ENCODE measurements around the gene KCNQ1. TPM values are rescaled to one million over a fixed set of nuclear protein-coding genes. Genes with fewer than 3 reads are reported as not detected.

KCNQ1 gene
- total RNA-seq, 2 experiments from 2014 or later = 20.4 to 26.0 TPM

DNA sequence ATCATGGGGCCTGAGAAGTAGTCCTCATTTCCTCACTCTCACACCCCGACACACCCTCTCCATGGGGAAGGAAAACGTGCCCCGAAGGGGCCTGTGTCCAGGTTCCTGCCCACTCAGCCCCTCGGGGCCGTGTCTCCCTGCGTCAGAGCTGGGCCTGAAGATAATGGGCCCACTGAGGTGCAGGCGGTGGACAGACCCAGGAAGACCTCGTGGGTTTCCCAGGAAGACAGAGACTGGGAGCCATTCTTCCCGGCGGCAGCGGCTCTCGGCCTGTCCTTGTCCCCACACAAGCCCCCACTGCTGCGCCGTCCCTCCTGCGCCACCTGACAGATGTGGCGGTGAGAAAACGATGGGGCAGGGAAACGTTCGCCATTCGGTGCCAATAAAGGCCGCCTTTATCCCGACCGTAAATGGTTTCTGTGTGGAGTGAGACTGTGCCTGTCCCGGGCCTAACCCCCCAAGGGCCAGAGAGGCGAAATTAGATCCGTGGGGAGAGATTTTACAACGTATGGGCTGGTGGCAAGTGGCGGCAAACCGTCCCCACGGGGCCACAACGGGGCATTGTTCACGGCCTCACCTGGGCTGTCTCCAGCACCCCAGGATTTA, 351.8 kb downstream of the KCNQ1 start:
- H3K36me3 Mint-ChIP-seq (ENCODE audit: low read depth) = no peaks in the 10 kb centered on the region
- H3K9me3 Mint-ChIP-seq (ENCODE audit: insufficient read depth) = no peaks in the 10 kb centered on the region
- ChIA-PET CTCF (no interaction called here), POLR2A (no interaction called here)
- peaks cover 2% of the 10 kb centered on the region for H3K4me1 Mint-ChIP-seq (ENCODE audit: low read depth)
- ATAC-seq (no peak), DNase-seq (no peak)
- H3K27me3 Mint-ChIP-seq (ENCODE audit: low read depth) = no peaks in the 10 kb centered on the region
- H3K27ac Mint-ChIP-seq = no peak overlapping the region
- no peak overlapping the region for H3K4me3 Mint-ChIP-seq

GRCh38 chr11:2797121-2797711, 352.4 kb downstream of the KCNQ1 start:
- no peaks in the 10 kb centered on the region for H3K36me3 Mint-ChIP-seq (ENCODE audit: low read depth)
- CTCF ChIA-PET = no interaction called here
- H3K27me3 Mint-ChIP-seq (ENCODE audit: low read depth) = no peaks in the 10 kb centered on the region

DNA sequence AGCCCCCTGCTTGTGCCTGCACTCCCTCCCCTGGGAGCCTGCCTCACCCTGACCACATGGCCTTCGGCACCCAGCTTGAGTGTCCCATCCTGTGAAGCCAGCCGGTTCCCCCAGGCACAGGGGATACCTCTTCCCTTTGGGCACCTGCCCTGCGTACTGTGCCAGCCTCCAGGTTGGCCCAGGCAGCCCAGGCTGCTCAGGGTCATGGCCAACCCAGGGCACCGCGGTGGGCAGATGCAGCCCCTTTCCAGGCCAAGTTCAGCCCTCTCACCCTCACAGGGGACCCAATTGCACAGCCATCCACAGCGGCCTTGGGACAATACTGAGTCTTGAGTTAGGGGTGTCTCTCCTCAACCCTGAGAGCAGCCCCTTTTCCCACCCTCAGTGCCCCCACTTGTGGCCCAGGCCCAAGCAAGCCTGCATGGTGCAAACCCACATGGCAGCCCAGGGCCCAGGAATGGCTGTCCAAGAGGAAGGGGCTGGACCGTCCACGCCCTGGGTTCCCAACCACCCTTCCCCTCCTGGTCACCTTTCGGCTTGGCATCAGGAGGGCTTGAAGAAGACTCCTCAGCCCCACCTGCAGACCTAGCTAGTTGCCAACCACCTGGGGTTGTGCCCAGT, 353.0 kb downstream of the KCNQ1 start:
- ChIA-PET CTCF (no interaction called here), POLR2A (no interaction called here)
- Mint-ChIP-seq H3K27ac (no peak overlapping the region), H3K4me3 (no peak overlapping the region), H3K27me3 (ENCODE audit: low read depth) (no peaks in the 10 kb centered on the region), H3K9me3 (ENCODE audit: insufficient read depth) (no peaks in the 10 kb centered on the region), H3K4me1 (ENCODE audit: low read depth) (no peaks in the 10 kb centered on the region), H3K36me3 (ENCODE audit: low read depth) (no peaks in the 10 kb centered on the region)
- ATAC-seq (no peak), DNase-seq (no peak)

More at GRCh38 chr11:2797121-2797711, 352.4 kb downstream of the KCNQ1 start:
- DNase-seq = no peak
- no peak for ATAC-seq
- no peak overlapping the region for H3K27ac Mint-ChIP-seq
- H3K9me3 Mint-ChIP-seq (ENCODE audit: insufficient read depth) = no peaks in the 10 kb centered on the region
- no peak overlapping the region for H3K4me3 Mint-ChIP-seq
- POLR2A ChIA-PET = no interaction called here
- no peaks in the 10 kb centered on the region for H3K4me1 Mint-ChIP-seq (ENCODE audit: low read depth)

GRCh38 chr11:2798951-2799761, 354.3 kb downstream of the KCNQ1 start:
- Mint-ChIP-seq H3K4me1 (ENCODE audit: low read depth) (no peaks in the 10 kb centered on the region), H3K27ac (no peak overlapping the region), H3K27me3 (ENCODE audit: low read depth) (no peaks in the 10 kb centered on the region), H3K36me3 (ENCODE audit: low read depth) (no peaks in the 10 kb centered on the region), H3K9me3 (ENCODE audit: insufficient read depth) (no peaks in the 10 kb centered on the region), H3K4me3 (no peak overlapping the region)
- POLR2A ChIA-PET = no interaction called here
- CTCF ChIA-PET = no interaction called here
- no peak for DNase-seq
- no peak for ATAC-seq

DNA sequence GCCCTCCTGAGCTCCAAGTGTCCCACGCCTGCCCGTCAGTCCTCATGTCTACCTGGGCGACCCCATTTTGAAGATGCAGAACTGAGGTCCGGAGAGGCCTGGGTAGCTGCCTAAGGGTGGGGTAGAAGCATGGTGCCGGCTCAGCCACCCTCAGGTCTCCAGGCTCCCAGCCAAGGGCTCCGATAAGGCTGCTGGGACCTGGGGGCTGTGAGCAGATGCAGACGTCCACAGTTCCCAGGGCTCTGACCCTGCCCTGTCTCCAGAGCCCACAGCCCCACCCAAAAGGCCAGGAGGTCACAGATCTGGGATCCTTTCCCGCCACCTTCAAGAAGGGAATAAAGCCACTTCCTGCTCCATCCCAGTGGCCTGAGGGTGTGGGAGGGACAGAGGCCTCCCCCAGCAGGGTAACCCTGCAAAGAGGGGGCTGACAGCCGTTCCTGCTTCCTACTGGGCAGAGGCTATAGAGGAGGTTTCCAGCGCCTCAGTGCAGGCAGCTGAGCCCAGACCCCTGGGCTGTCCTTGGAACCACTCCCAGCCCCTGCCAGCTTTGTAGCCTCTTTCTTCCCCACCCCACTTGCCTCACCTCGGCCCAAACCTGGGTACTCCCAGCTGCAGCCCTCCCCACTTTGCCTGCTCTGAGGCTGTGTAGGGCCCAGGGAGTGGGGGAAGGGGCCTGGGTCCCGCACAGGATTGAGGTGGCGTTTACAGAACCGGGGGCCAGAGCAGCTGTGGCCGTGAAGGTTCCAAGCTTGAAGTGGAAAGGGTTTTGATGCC, 355.3 kb downstream of the KCNQ1 start:
- Mint-ChIP-seq H3K36me3 (ENCODE audit: low read depth) (no peaks in the 10 kb centered on the region), H3K4me3 (no peak overlapping the region), H3K27me3 (ENCODE audit: low read depth) (no peaks in the 10 kb centered on the region), H3K4me1 (ENCODE audit: low read depth) (no peaks in the 10 kb centered on the region), H3K9me3 (ENCODE audit: insufficient read depth) (no peaks in the 10 kb centered on the region), H3K27ac (no peak overlapping the region)
- POLR2A ChIA-PET = no interaction called here
- CTCF ChIA-PET = no interaction called here
- no peak for ATAC-seq
- DNase-seq = no peak

DNA sequence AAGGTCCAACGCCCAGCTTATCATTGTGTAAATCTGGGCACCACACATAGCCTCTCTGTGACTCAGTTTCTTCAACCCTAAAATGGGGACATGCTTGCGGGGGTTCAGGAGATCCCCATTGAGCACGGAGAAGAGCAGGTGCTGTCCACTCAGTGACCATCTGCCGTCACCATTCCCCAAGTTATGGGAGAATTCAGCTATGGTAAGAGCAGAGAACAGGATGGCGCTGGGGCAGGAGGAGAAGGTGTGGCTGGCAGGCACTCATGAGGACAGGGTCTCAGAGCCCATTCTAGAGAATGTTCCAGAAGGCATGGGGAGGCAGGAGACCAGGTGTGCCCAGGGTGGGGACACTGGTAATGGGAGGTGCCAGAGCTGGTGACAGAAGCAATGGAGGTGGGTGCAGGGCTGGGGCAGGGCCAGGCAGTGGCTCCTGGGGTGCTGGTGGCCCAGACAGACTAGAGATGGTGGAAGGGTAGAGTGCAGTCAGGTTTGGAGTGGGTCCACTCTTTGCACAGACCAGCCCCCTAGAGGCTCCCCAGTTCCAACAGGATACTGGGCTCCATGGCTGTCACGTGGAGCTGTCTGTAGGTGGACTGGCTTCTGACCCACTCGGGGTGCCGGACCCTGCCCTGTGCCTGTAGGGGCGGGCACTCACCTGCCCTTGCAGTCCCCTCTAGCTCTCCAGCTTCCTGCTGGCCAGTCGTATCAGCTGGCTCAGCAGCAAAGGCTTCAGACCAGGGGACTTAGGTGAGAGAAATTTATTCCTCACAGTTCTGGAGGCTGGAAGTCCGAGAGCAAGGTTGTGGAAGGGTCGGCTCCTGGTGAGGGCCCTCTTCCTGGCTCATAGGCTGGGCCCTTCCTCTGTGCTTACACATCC, 356.1 kb downstream of the KCNQ1 start:
- POLR2A ChIA-PET = no interaction called here
- no peak overlapping the region for H3K27ac Mint-ChIP-seq
- no peak for DNase-seq
- no peaks in the 10 kb centered on the region for H3K27me3 Mint-ChIP-seq (ENCODE audit: low read depth)
- no peak for ATAC-seq
- H3K4me3 Mint-ChIP-seq = no peak overlapping the region
- no peaks in the 10 kb centered on the region for H3K36me3 Mint-ChIP-seq (ENCODE audit: low read depth)
- no peaks in the 10 kb centered on the region for H3K4me1 Mint-ChIP-seq (ENCODE audit: low read depth)
- no peaks in the 10 kb centered on the region for H3K9me3 Mint-ChIP-seq (ENCODE audit: insufficient read depth)
- CTCF ChIA-PET = no interaction called here

GRCh38 chr11:2801711-2802388, 357.0 kb downstream of the KCNQ1 start:
- no peaks in the 10 kb centered on the region for H3K36me3 Mint-ChIP-seq (ENCODE audit: low read depth)
- ChIA-PET POLR2A (no interaction called here), CTCF (no interaction called here)
- H3K27ac Mint-ChIP-seq = no peak overlapping the region
- no peaks in the 10 kb centered on the region for H3K27me3 Mint-ChIP-seq (ENCODE audit: low read depth)
- H3K4me3 Mint-ChIP-seq = no peak overlapping the region
- DNase-seq = no peak
- no peaks in the 10 kb centered on the region for H3K9me3 Mint-ChIP-seq (ENCODE audit: insufficient read depth)
- H3K4me1 Mint-ChIP-seq (ENCODE audit: low read depth) = no peaks in the 10 kb centered on the region
- no peak for ATAC-seq

DNA sequence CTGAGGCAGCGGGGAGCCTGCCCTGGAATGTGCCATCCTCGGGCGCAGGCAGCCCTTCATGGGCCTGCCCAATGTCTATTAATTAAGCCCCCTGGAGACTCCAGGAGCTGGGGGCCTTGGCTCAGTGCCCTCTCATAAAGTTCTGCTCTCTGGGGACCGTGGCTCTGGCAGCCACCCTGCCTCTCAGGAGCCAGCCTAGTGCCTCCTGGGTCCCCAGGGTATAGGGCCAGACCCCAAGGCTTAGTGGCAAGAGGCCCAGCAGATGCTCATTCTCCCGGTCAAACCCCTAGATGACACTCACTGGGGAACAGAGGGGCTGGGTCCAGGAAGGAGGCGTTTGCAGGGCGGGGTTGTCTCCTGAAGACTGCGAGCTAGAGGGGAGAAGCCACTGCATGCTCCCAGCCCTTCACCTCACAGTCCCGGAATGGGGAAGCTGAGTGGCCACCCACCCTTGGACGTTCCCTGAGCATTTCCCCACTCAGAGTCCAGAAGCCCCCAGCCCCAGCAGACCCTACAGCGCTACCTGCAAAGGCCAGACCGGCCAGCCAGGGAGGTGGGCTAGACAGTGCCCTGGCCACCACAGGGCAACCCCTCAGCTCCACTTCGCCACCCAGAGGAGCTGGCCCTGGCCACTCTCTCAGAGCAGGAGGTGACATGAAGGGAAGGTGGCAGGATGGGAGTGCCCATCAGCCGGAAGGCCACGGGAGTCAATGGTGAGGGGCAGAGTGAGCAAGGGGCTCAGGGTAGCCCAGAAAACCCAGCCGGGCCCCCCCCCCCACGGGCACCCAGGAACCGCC, 357.8 kb downstream of the KCNQ1 start:
- DNase-seq (no peak), ATAC-seq (no peak)
- no peaks in the 10 kb centered on the region for H3K27me3 Mint-ChIP-seq (ENCODE audit: low read depth)
- CTCF ChIA-PET = no interaction called here
- POLR2A ChIA-PET = no interaction called here
- no peak overlapping the region for H3K4me3 Mint-ChIP-seq
- no peaks in the 10 kb centered on the region for H3K9me3 Mint-ChIP-seq (ENCODE audit: insufficient read depth)
- H3K36me3 Mint-ChIP-seq (ENCODE audit: low read depth) = no peaks in the 10 kb centered on the region
- H3K4me1 Mint-ChIP-seq (ENCODE audit: low read depth) = no peaks in the 10 kb centered on the region
- H3K27ac Mint-ChIP-seq = no peak overlapping the region

DNA sequence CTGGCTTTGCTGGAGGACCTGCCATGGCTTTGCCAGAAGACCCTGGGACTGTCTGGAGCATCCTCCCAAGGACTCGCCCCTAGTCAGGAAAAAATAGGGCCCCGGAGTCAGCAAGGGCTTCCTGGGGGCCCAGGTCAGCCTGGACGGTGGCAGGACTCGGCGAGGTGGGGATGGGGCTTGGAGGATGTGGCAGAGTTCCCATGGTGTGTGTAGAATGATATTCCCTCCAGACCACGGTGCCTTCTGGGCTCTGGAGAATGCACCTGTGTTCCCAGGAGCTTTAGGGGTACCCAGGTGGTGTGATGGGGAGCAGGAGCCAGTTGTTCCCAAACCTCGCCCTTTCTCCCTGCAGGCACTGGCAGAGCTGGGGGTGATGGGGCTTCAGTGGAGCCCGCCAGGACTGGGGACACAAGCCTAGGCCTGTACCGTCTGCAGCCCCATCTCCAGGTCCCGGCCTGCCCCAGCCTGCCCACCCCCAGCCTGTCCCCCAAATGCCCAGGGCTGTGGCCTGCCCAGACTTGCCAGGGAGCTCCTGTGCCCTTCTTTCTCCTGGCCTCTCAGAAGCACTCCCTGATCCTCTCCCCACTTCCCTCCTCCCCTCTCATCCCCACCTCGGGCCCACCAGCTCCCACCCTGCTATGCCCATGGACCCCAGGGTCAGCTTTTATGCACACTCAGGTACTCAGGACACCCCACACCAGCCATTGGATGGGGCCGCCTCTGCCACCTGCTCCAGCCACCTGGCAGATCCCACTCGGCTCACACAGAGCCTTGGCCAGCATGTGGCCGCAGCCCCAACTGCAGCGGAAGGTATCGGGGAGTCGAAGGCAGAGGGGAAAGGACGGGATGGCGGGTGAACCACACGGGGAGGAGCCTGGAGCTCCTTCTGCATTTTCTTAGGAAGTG, 358.6 kb downstream of the KCNQ1 start:
- H3K4me1 Mint-ChIP-seq (ENCODE audit: low read depth) = peaks cover under 1% of the 10 kb centered on the region
- ATAC-seq (no peak), DNase-seq (no peak)
- ChIA-PET POLR2A (no interaction called here), CTCF (no interaction called here)
- no peak overlapping the region for H3K4me3 Mint-ChIP-seq
- no peaks in the 10 kb centered on the region for H3K36me3 Mint-ChIP-seq (ENCODE audit: low read depth)
- no peak overlapping the region for H3K27ac Mint-ChIP-seq
- no peaks in the 10 kb centered on the region for H3K27me3 Mint-ChIP-seq (ENCODE audit: low read depth)
- no peaks in the 10 kb centered on the region for H3K9me3 Mint-ChIP-seq (ENCODE audit: insufficient read depth)

DNA sequence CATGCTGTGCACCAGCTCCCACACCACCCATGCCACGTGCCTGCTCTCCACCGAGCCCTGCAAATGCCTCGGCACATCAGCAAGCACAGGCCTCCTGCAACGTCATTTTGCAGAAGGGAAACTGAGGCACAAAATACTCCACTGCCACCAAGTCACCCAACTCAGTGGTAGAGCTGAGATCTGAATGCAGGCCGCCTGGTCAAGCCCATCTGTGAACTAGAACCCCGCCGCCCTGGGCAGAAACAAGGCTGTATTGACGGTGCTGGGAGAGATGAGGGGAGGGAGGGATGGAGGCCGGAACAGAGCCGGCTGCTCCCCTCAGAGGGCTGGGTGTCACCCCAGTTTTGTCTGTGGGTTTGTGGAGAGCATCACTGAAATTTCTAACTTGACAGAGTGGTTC, 359.4 kb downstream of the KCNQ1 start:
- Mint-ChIP-seq H3K27ac (no peak overlapping the region), H3K27me3 (ENCODE audit: low read depth) (no peaks in the 10 kb centered on the region), H3K9me3 (ENCODE audit: insufficient read depth) (no peaks in the 10 kb centered on the region), H3K36me3 (ENCODE audit: low read depth) (no peaks in the 10 kb centered on the region), H3K4me3 (no peak overlapping the region), H3K4me1 (ENCODE audit: low read depth) (peaks cover 5% of the 10 kb centered on the region)
- POLR2A ChIA-PET = no interaction called here
- CTCF ChIA-PET = no interaction called here
- ATAC-seq (no peak), DNase-seq (no peak)
